GM13977 (cell line): Measurements from ENCODE around the gene VWCE.
"Not testable (repeated sequence)": the region's sequence is repeated elsewhere in the genome, so short reads cannot be mapped to it uniquely, and the experiment has no call there.

Experiments used
- DNase-seq: peaks from one replicate; pipeline ENCODE4 v3.0.0; 2012; ENCODE audit warnings: low spot score
- CTCF ChIP-seq: IDR thresholded peaks from 2 replicates; pipeline ENCODE4 v1.5.1; 2012; ENCODE audit warnings: mild to moderate bottlenecking, control low read depth; ENCODE audit not compliant: insufficient read depth; ENCODE audit errors: extremely low read depth, missing control alignments
- in situ Hi-C: fragments of 300-500 bp; cut with MboI; formaldehyde crosslinking; loops from one replicate; pipeline ENCODE4 v1.12.0; 2022; ENCODE audit warnings: low sequenced_read_pairs, low pct_unique_long_range_greater_than_20kb, mixed read lengths, inconsistent platforms; ENCODE audit not compliant: unreplicated experiment

VWCE gene

GRCh38 chr11:61256710-61257482 lies 38.2 kb downstream of the VWCE start:
- in situ Hi-C loops: no loop called here
- TF ChIP-seq CTCF: no peak
- no peak for DNase-seq

- TF ChIP-seq CTCF: peak; percentile 96
- peak; percentile 90 for DNase-seq
- in situ Hi-C loops: no loop called here
Observed at GRCh38 chr11:61254403-61255025, 40.6 kb downstream of the VWCE start.

- in situ Hi-C loops, DNase-seq: not testable (repeated sequence)
Observed at GRCh38 chr11:61252332-61252731, 42.8 kb downstream of the VWCE start.

- in situ Hi-C loops, DNase-seq: not testable (repeated sequence)
Observed at GRCh38 chr11:61250796-61251765, 44.0 kb downstream of the VWCE start.

DNA sequence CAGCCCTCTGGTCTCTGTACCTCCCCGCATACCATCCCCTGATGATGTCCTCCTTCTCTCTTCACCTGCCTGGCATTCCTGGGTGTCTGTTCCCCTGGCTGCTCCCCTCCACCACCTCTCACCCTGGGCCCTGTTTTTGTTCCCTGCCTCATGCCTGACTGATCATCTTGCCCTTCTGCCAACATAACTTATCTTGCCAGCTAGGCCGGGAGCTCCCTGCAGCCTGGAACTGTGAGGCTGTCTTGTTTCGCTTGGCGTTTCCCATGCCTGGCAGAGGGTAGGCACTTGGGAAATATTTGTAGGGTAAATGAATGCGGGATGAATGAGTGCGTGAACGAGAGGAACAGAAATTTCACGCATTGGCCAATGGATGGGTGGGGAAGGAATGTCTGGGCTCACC lies 45.9 kb downstream of the VWCE start:
- DNase-seq, in situ Hi-C loops: not testable (repeated sequence)

GRCh38 chr11:61248071-61248470 lies 47.0 kb downstream of the VWCE start:
- in situ Hi-C loops: not testable (repeated sequence)

DNA sequence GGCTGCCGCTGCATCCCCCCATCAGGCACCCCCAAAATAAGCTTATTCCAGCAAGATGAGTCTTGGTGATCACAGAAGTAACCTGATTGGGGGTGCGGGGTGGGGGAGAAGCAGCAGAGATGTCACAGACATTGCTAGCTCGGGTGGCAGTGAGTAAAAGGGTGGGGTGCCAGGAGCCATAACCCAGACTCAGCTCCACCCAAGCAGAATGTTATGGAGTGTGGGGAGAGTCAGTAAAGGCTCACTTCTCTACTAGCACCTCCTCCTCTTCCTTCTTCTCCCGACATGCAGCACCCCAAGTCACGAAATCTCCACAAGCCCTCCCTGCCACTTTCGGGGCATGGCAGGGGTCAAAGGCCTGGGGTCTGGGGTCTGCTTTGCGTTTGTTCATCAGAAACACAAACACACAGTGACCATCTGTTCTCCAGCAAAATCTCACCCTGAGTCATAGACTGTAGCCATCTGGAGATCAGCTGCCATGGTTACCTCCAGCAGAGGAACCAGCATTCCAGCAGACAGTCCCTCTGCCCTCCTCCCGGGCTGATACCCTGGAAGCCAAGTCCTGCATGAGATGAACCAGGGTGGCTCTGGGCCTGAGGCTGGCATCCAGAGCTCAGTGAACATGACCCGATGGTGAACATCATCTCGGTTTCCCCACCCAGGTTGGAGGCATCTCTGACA lies 49.7 kb downstream of the VWCE start:
- DNase-seq, in situ Hi-C loops: not testable (repeated sequence)

More at GRCh38 chr11:61248071-61248470, 47.0 kb downstream of the VWCE start:
- DNase-seq: not testable (repeated sequence)

GRCh38 chr11:61241526-61241925 lies 53.6 kb downstream of the VWCE start:
- DNase-seq, in situ Hi-C loops: not testable (repeated sequence)

DNA sequence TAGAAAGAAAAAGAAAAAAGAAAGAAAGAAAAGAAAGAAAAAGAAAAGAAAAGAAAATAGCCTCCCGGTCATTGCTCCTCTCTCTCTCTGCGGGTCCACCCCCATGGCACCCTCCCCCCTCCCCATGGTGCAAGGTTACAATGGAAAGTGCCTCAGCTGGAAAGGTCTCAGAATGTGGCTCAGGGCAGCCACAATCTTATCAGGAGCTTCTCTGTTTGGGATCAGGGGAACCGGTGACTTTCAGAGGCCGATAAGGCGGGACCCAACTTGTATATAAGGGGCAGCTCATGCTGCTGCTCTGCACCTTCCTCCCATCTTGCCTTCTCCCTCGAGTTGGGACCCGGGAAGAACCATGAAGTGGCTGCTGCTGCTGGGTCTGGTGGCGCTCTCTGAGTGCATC lies 54.2 kb downstream of the VWCE start, which contains the start of gene PGA5:
Gene PGA5 (plus strand): TSS at position 301 of the 400 bp plus-strand sequence. CDS start 52 bp downstream, at position 353.
- DNase-seq, in situ Hi-C loops: not testable (repeated sequence)

GRCh38 chr11:61240288-61240687 lies 54.8 kb downstream of the VWCE start:
- DNase-seq, in situ Hi-C loops: not testable (repeated sequence)

GRCh38 chr11:61237130-61237529 lies 58.0 kb downstream of the VWCE start:
- DNase-seq, in situ Hi-C loops: not testable (repeated sequence)

GRCh38 chr11:61232548-61233145 lies 62.5 kb downstream of the VWCE start:
- DNase-seq, in situ Hi-C loops: not testable (repeated sequence)

DNA sequence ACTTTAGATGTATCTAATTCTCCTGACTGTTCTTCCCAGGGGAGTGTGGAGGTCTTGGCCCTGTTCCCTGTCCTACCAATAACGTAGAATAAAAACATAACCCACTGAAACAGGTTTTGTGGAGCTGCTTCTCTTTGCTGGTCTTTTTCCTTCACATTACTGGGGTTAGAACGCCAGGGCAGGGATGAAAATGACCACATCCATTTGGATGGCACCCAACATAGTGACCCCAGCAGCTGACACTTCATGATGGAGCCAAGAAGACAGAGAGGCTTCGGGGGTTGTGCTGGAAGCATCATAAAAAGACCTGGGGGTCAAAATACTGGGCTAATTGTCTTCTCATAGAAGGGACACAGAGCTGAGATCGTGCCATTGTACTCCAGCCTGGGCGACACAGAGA lies 63.5 kb downstream of the VWCE start:
- in situ Hi-C loops: not testable (repeated sequence)

GRCh38 chr11:61231033-61231432 lies 64.1 kb downstream of the VWCE start:
- in situ Hi-C loops, DNase-seq: not testable (repeated sequence)

More for the DNA sequence above, 63.5 kb downstream of the VWCE start:
- DNase-seq: not testable (repeated sequence)
